HG02938 (cell line): Measurements from ENCODE around the gene GJA10.
A peak's percentile ranks its signal among the peaks of the same experiment; 100 is the strongest.
"Not testable (repeated sequence)": the region's sequence is repeated elsewhere in the genome, so short reads cannot be mapped to it uniquely, and the experiment has no call there.

Experiments
- ATAC-seq: cut with Tn5 transposase; IDR thresholded peaks from one replicate; pipeline ENCODE4 v1.9.1; 2021; ENCODE audit warnings: mild to moderate bottlenecking, moderate library complexity; ENCODE audit not compliant: unreplicated experiment

The GJA10 gene

GRCh38 chr6:89894169-89894568 lies at the start of gene GJA10:
Gene GJA10, plus strand, starts transcription at chr6:89894469. Its CDS starts 0 bp downstream, at chr6:89894469.
- ATAC-seq = no peak

GRCh38 chr6:89847513-89847912 lies 46.8 kb upstream of the GJA10 start:
- not testable (repeated sequence) for ATAC-seq

GRCh38 chr6:89853068-89853467 lies 41.2 kb upstream of the GJA10 start:
- no peak for ATAC-seq

GRCh38 chr6:89858041-89858440 lies 36.2 kb upstream of the GJA10 start:
- no peak for ATAC-seq

- ATAC-seq = peak; percentile 48
Measured at GRCh38 chr6:89859744-89860143, 34.5 kb upstream of the GJA10 start.

- ATAC-seq = peak; percentile 74
Measured at GRCh38 chr6:89862273-89862672, 32.0 kb upstream of the GJA10 start.

GRCh38 chr6:89862698-89863097 lies 31.6 kb upstream of the GJA10 start:
- peak; percentile 21 for ATAC-seq

- ATAC-seq = no peak
Measured at GRCh38 chr6:89866024-89866678, 28.1 kb upstream of the GJA10 start.

GRCh38 chr6:89873721-89874120 lies 20.5 kb upstream of the GJA10 start:
- no peak for ATAC-seq

GRCh38 chr6:89874438-89874837 lies 19.8 kb upstream of the GJA10 start:
- ATAC-seq = no peak

GRCh38 chr6:89886378-89887120 lies 7.7 kb upstream of the GJA10 start:
- ATAC-seq = no peak

- no peak for ATAC-seq
Measured at GRCh38 chr6:89887452-89888137, 6.7 kb upstream of the GJA10 start.

- ATAC-seq = no peak
Measured at GRCh38 chr6:89888138-89888514, 6.1 kb upstream of the GJA10 start.

- no peak for ATAC-seq
Measured at GRCh38 chr6:89888871-89889270, 5.4 kb upstream of the GJA10 start.

GRCh38 chr6:89890845-89891528 lies 3.3 kb upstream of the GJA10 start:
- ATAC-seq = not testable (repeated sequence)

GRCh38 chr6:89892577-89892976 lies 1.7 kb upstream of the GJA10 start:
- not testable (repeated sequence) for ATAC-seq

- ATAC-seq = no peak
Measured at GRCh38 chr6:89895276-89895874, 1.1 kb downstream of the GJA10 start.

GRCh38 chr6:89910001-89910901 lies 16.0 kb downstream of the GJA10 start:
- ATAC-seq = not testable (repeated sequence)

GRCh38 chr6:89910902-89911240 lies 16.6 kb downstream of the GJA10 start:
- ATAC-seq = no peak
